HEK293 (cell line): ENCODE data around the gene YTHDC2.

ENCODE experiments used
- BCL6B ChIP-seq: fragments of 450-650 bp; formaldehyde crosslinking; IDR thresholded peaks from 2 replicates; pipeline ENCODE4 v1.5.1; 2017; ENCODE audit warnings: missing biosample characterization, missing genetic modification characterization
- CTCF ChIP-seq: fragments of 450-650 bp; formaldehyde crosslinking; IDR thresholded peaks from 2 replicates; pipeline ENCODE4 v1.5.1; 2016; ENCODE audit warnings: missing biosample characterization, missing genetic modification characterization
- IKZF3 ChIP-seq: fragments of 450-650 bp; IDR thresholded peaks from 2 replicates; pipeline ENCODE4 v1.5.0; 2018; ENCODE audit warnings: missing biosample characterization, mild to moderate bottlenecking, missing genetic modification characterization, moderate library complexity
- YY1 ChIP-seq: fragments of 450-650 bp; formaldehyde crosslinking; IDR thresholded peaks from 2 replicates; pipeline ENCODE4 v1.5.1; 2018; ENCODE audit warnings: missing biosample characterization, missing genetic modification characterization
- ZBTB21 ChIP-seq: fragments of 450-650 bp; formaldehyde crosslinking; IDR thresholded peaks from 2 replicates; pipeline ENCODE4 v1.5.1; 2017; ENCODE audit warnings: missing biosample characterization, missing genetic modification characterization
- ZFP37 ChIP-seq: fragments of 450-650 bp; formaldehyde crosslinking; IDR thresholded peaks from 2 replicates; pipeline ENCODE4 v1.5.1; 2016; ENCODE audit warnings: missing biosample characterization, missing genetic modification characterization
- ZNF138 ChIP-seq: fragments of 450-650 bp; formaldehyde crosslinking; IDR thresholded peaks from 2 replicates; pipeline ENCODE4 v1.5.1; 2016; ENCODE audit warnings: missing biosample characterization, missing genetic modification characterization, borderline replicate concordance
- ZNF398 ChIP-seq: fragments of 450-650 bp; formaldehyde crosslinking; IDR thresholded peaks from 2 replicates; pipeline ENCODE4 v1.5.1; 2017; ENCODE audit warnings: missing biosample characterization, missing genetic modification characterization
- ZNF521 ChIP-seq: fragments of 450-650 bp; formaldehyde crosslinking; IDR thresholded peaks from 2 replicates; pipeline ENCODE4 v1.5.1; 2017; ENCODE audit warnings: missing biosample characterization, mild to moderate bottlenecking, missing genetic modification characterization
- ZNF768 ChIP-seq: fragments of 450-650 bp; formaldehyde crosslinking; IDR thresholded peaks from 2 replicates; pipeline ENCODE4 v1.5.1; 2018; ENCODE audit warnings: missing biosample characterization, mild to moderate bottlenecking, missing genetic modification characterization
- ZNF776 ChIP-seq: fragments of 450-650 bp; formaldehyde crosslinking; IDR thresholded peaks from 2 replicates; pipeline ENCODE4 v1.5.0; 2017; ENCODE audit warnings: missing biosample characterization, missing genetic modification characterization, borderline replicate concordance
- ZNF785 ChIP-seq: fragments of 450-650 bp; formaldehyde crosslinking; IDR thresholded peaks from 2 replicates; pipeline ENCODE4 v1.5.1; 2016; ENCODE audit warnings: missing biosample characterization, missing genetic modification characterization

- TF ChIP-seq ZNF768 (no peak), ZFP37 (no peak), ZNF776 (no peak), BCL6B (tag by site-specific recombination) (no peak), YY1 (tag by site-specific recombination) (no peak), ZBTB21 (tag by site-specific recombination) (no peak), CTCF (no peak), ZNF138 (tag by site-specific recombination) (no peak), IKZF3 (tag by site-specific recombination) (no peak), ZNF785 (tag by site-specific recombination) (no peak), ZNF398 (tag by site-specific recombination) (no peak), ZNF521 (tag by site-specific recombination) (no peak)
These were observed 85.4 kb downstream of the YTHDC2 start for GRCh38 chr5:113598926-113599325.
